GM06990 (cell line): ENCODE results near the gene NDST3.

ENCODE experiments used
- DNase-seq: peaks from one replicate; pipeline ENCODE4 v3.0.0-alpha.2; 2011; ENCODE audit not compliant: insufficient read length; ENCODE audit errors: extremely low read depth
- H3K27me3 ChIP-seq: replicated peaks from 2 replicates; pipeline ENCODE4 v1.6.0; 2011; ENCODE audit warnings: low read length; ENCODE audit not compliant: control insufficient read depth, insufficient read depth
- H3K36me3 ChIP-seq: 2 replicates; pipeline ENCODE4 v1.5.1; 2011; ENCODE audit warnings: low read length; ENCODE audit not compliant: control insufficient read depth, insufficient read depth
- H3K4me3 ChIP-seq: replicated peaks from 2 replicates; pipeline ENCODE4 v1.5.1; 2011; ENCODE audit warnings: low read depth, mild to moderate bottlenecking, control low read depth, low read length
- CTCF ChIP-seq: IDR thresholded peaks from 2 replicates; pipeline ENCODE4 v1.5.1; 2011; ENCODE audit warnings: low read length, control low read depth, mild to moderate bottlenecking, inconsistent platforms; ENCODE audit not compliant: insufficient read depth, poor library complexity, severe bottlenecking

Gene NDST3

GRCh38 chr4:118077767-118078105 lies 43.5 kb downstream of the NDST3 start:
- Histone ChIP-seq H3K4me3 (no peak overlapping the region), H3K36me3 (no peaks in the 10 kb centered on the region), H3K27me3 (no peaks in the 10 kb centered on the region)
- TF ChIP-seq CTCF, result no peak
- DNase-seq, result no peak

- no peak for DNase-seq
- Histone ChIP-seq H3K36me3 (no peaks in the 10 kb centered on the region), H3K27me3 (no peaks in the 10 kb centered on the region), H3K4me3 (no peak overlapping the region)
- no peak for TF ChIP-seq CTCF
These were observed 47.1 kb downstream of the NDST3 start for GRCh38 chr4:118081434-118081833.

GRCh38 chr4:118082182-118082581 lies 47.9 kb downstream of the NDST3 start:
- Histone ChIP-seq H3K36me3 (no peaks in the 10 kb centered on the region), H3K4me3 (no peak overlapping the region), H3K27me3 (no peaks in the 10 kb centered on the region)
- DNase-seq, result no peak
- TF ChIP-seq CTCF, result no peak

GRCh38 chr4:118085700-118086099 lies 51.4 kb downstream of the NDST3 start:
- no peak for DNase-seq
- no peak overlapping the region for H3K4me3 ChIP-seq
- no peaks in the 10 kb centered on the region for H3K36me3 ChIP-seq
- no peaks in the 10 kb centered on the region; the same call in 1 of the 2 replicates for H3K27me3 ChIP-seq
- no peak for TF ChIP-seq CTCF

- DNase-seq, result no peak
- no peaks in the 10 kb centered on the region for H3K36me3 ChIP-seq
- H3K27me3 ChIP-seq, result no peaks in the 10 kb centered on the region; the same call in 1 of the 2 replicates
- H3K4me3 ChIP-seq, result no peak overlapping the region
- no peak for TF ChIP-seq CTCF
These were observed 52.1 kb downstream of the NDST3 start for GRCh38 chr4:118086344-118086743.

- Histone ChIP-seq H3K36me3 (no peaks in the 10 kb centered on the region), H3K27me3 (no peaks in the 10 kb centered on the region; the same call in 1 of the 2 replicates), H3K4me3 (no peak overlapping the region)
- TF ChIP-seq CTCF, result no peak
- DNase-seq, result no peak
These were observed 53.1 kb downstream of the NDST3 start for GRCh38 chr4:118087366-118087765.
